PC-3 (cell line): ENCODE measurements around the gene PLVAP. TPM values are rescaled to one million over a fixed set of nuclear protein-coding genes. Genes with fewer than 3 reads are reported as not detected.
A peak's percentile ranks its signal among the peaks of the same experiment; 100 is the strongest.

ENCODE experiments used
- ATAC-seq: fragments of 200-7000 bp; cut with Tn5 transposase; 2 replicates; pipeline ENCODE4 v1.9.1; 2020; ENCODE audit warnings: mild to moderate bottlenecking, moderate library complexity
- BruUV-seq: library from RNA; stranded (reverse); fragments of 400-500 nt; replicated peaks from 2 replicates; lab custom pipeline; 2021; lab: Mats Ljungman, UMichigan
- CTCF ChIA-PET: fragments of 300-600 bp; sonication (Branson Sonifier 250); formaldehyde crosslinking; loops from one replicate; lab custom pipeline; 2022; ENCODE audit warnings: antibody characterized with exemption; lab: Charles Lee
- POLR2A ChIA-PET: fragments of 300-600 bp; sonication (Branson Sonifier 250); formaldehyde crosslinking; loops from one replicate; lab custom pipeline; 2022; ENCODE audit warnings: antibody characterized with exemption; ENCODE audit not compliant: unreplicated experiment; lab: Charles Lee
- DNase-seq: peaks from one replicate; pipeline ENCODE4 v3.0.0-alpha.2; 2015
- H2AFZ ChIP-seq: fragments of 300-600 bp; sonication (generic); 2 replicates; pipeline ENCODE4 v1.6.0; 2016; ENCODE audit warnings: antibody characterized with exemption, low read length
- H3F3A ChIP-seq: fragments of 300-600 bp; sonication (generic); one replicate; pipeline ENCODE4 v1.6.0; 2017; ENCODE audit warnings: antibody characterized with exemption, low read length, control low read depth, mild to moderate bottlenecking; ENCODE audit not compliant: unreplicated experiment
- H3K27ac ChIP-seq: fragments of 300-600 bp; sonication (generic); 2 replicates; pipeline ENCODE4 v1.5.1; 2016; ENCODE audit warnings: mild to moderate bottlenecking, low read length
- H3K27me3 ChIP-seq: fragments of 300-600 bp; sonication (generic); 2 replicates; pipeline ENCODE4 v1.6.1; 2016; ENCODE audit warnings: low read length, mixed read lengths
- H3K36me3 ChIP-seq: fragments of 300-600 bp; sonication (generic); 2 replicates; pipeline ENCODE4 v1.6.1; 2016; ENCODE audit warnings: low read depth, mixed run types, low read length, mixed read lengths
- H3K4me1 ChIP-seq: fragments of 300-600 bp; sonication (generic); 2 replicates; pipeline ENCODE4 v1.5.1; 2016; ENCODE audit warnings: low read length; ENCODE audit not compliant: insufficient read depth
- H3K4me2 ChIP-seq: fragments of 300-600 bp; sonication (generic); 2 replicates; pipeline ENCODE4 v1.6.0; 2016; ENCODE audit warnings: low read length
- H3K4me3 ChIP-seq: fragments of 300-600 bp; sonication (generic); 2 replicates; pipeline ENCODE4 v1.5.1; 2016; ENCODE audit warnings: mild to moderate bottlenecking, low read length, mixed read lengths
- H3K79me2 ChIP-seq: fragments of 300-600 bp; sonication (generic); 2 replicates; pipeline ENCODE4 v1.6.1; 2017; ENCODE audit warnings: low read length, mixed read lengths
- H3K9ac ChIP-seq: fragments of 300-600 bp; sonication (generic); 2 replicates; pipeline ENCODE4 v1.6.0; 2016; ENCODE audit warnings: mild to moderate bottlenecking, low read length
- H3K9me2 ChIP-seq: fragments of 300-600 bp; sonication (generic); replicated peaks from 2 replicates; pipeline ENCODE4 v1.6.1; 2016; ENCODE audit warnings: mixed run types, low read length, mixed read lengths
- H3K9me3 ChIP-seq: fragments of 300-600 bp; sonication (generic); 2 replicates; pipeline ENCODE4 v1.6.1; 2016; ENCODE audit warnings: low read length, mixed read lengths
- H4K20me1 ChIP-seq: fragments of 300-600 bp; sonication (generic); 2 replicates; pipeline ENCODE4 v1.6.1; 2016; ENCODE audit warnings: low read length, mixed read lengths
- EZH2 ChIP-seq: fragments of 300-600 bp; sonication (generic); IDR thresholded peaks from one replicate; pipeline ENCODE4 v1.6.1; 2017; ENCODE audit warnings: antibody characterized with exemption, mild to moderate bottlenecking, low read length; ENCODE audit not compliant: unreplicated experiment
- EZH2phosphoT487 ChIP-seq: fragments of 300-600 bp; sonication (generic); IDR thresholded peaks from 2 replicates; pipeline ENCODE4 v1.6.1; 2018; ENCODE audit warnings: mild to moderate bottlenecking, antibody characterized with exemption, low read length, borderline replicate concordance
- intact Hi-C: fragments of 100-400 bp; cut with micrococcal nuclease; formaldehyde crosslinking; loops from 2 replicates; pipeline ENCODE4 v1.9.0; 2023
- total RNA-seq: library from RNA; depleted of rRNA; stranded (reverse); fragments of >200 nt; gene quantifications from 2 replicates; pipeline ENCODE4 v1.2.3, GENCODE V29; 2014
- TF ChIP-seq, protein P1 (sequence below): fragments of 300-600 bp; sonication (generic); conservative IDR thresholded peaks from 2 replicates; pipeline ENCODE4 v1.5.1; 2017; ENCODE audit warnings: antibody characterized with exemption, low read depth, mild to moderate bottlenecking, low read length

The PLVAP gene
- total RNA-seq, 1 experiment from 2014 or later: not detected

DNA sequence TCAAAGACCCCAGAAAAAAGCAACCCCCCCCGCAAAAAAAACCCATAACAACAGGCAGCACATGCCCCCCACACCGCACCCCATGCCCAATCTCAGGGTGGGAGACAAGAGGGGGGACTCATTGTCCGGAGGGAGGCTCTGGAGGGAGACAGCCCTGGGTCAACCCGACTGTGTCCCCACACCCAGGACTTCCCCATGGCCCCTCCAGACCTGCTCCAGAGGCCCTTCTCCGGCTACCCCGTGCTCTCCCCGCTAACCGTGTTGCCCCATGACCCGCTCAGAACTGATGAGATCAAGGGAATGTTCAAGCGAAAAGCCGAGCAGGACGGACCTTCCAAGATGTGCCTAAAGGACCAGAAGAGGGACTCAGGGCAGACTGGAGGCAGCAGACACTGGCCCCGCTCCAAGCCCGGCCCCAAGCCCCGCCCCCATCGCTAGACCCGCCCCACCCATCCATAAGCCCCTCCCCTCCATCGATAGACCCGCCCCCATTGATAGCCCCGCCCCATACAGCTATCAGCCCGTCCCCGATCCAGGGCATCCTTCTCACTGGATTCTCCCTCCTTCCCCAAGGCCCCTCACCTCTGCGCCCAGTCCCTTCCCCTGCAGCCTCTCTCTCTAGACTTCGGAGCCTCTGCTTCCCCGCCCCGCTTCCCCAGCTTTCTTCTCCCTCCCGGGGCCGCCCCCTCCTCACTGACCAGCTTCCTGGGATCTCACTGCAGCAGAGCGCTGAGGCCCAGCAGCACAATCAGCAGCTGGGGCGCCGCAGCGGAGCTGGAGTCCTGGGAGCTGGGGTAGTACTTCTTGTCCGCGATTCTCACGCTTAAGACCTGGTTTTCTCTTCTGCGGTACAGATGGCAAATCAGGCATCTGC, 26.1 kb upstream of the PLVAP start:
- no peaks in the 10 kb centered on the region for H3K9me2 ChIP-seq
- H3K9me3 ChIP-seq: no peaks in the 10 kb centered on the region
- no peaks in the 10 kb centered on the region for H3F3A ChIP-seq
- no peak overlapping the region for H3K27ac ChIP-seq
- no peaks in the 10 kb centered on the region for H3K4me1 ChIP-seq
- no peak for DNase-seq
- H3K79me2 ChIP-seq: no peaks in the 10 kb centered on the region
- TF ChIP-seq, protein P1, sequence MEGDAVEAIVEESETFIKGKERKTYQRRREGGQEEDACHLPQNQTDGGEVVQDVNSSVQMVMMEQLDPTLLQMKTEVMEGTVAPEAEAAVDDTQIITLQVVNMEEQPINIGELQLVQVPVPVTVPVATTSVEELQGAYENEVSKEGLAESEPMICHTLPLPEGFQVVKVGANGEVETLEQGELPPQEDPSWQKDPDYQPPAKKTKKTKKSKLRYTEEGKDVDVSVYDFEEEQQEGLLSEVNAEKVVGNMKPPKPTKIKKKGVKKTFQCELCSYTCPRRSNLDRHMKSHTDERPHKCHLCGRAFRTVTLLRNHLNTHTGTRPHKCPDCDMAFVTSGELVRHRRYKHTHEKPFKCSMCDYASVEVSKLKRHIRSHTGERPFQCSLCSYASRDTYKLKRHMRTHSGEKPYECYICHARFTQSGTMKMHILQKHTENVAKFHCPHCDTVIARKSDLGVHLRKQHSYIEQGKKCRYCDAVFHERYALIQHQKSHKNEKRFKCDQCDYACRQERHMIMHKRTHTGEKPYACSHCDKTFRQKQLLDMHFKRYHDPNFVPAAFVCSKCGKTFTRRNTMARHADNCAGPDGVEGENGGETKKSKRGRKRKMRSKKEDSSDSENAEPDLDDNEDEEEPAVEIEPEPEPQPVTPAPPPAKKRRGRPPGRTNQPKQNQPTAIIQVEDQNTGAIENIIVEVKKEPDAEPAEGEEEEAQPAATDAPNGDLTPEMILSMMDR: no peak
- TF ChIP-seq EZH2 (no peak), EZH2phosphoT487 (no peak)
- intact Hi-C loops: no loop called here
- ChIA-PET POLR2A (interaction anchor here (0.5 kb wide), 1 partner anchor 44 kb away, joined by 4 read pairs; no protein-coding TSS in a partner anchor), CTCF (no interaction called here)
- H4K20me1 ChIP-seq: no peaks in the 10 kb centered on the region
- H3K4me3 ChIP-seq: no peak overlapping the region
- no peaks in the 10 kb centered on the region for H3K27me3 ChIP-seq
- no peaks in the 10 kb centered on the region for H3K36me3 ChIP-seq
- no peak overlapping the region for H3K9ac ChIP-seq
- H2AFZ ChIP-seq: no peak overlapping the region
- H3K4me2 ChIP-seq: no peak overlapping the region
- ATAC-seq: no peak
- BruUV-seq: TSS peak; percentile 7

DNA sequence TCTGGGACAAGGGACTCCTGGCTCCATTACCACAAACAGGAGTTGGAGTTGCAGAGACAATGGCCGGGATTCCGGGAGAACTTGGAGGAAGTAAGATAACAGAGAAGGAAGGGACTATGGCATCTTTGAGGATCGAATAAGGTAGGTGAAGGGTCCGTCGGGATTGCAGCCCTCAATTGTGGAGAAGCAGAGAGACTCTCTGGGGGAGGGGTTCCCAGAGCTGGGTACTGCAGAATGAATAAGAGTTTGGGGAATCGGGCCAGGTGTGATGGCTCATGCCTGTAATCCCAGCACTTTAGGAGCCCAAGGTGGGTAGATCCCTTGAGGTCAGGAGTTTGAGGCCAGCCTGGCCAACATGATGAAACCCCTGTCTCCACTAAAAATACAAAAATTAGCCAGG, 24.5 kb upstream of the PLVAP start:
- TF ChIP-seq, protein P1: no peak
- TF ChIP-seq EZH2phosphoT487: no peak
- no peak for TF ChIP-seq EZH2
- H3K4me2 ChIP-seq: no peak overlapping the region
- no peaks in the 10 kb centered on the region for H3F3A ChIP-seq
- H3K4me1 ChIP-seq: no peaks in the 10 kb centered on the region
- H3K9me2 ChIP-seq: no peaks in the 10 kb centered on the region
- DNase-seq (no peak), ATAC-seq (no peak)
- H3K36me3 ChIP-seq: no peaks in the 10 kb centered on the region
- H2AFZ ChIP-seq: no peak overlapping the region
- ChIA-PET CTCF (no interaction called here), POLR2A (no interaction called here)
- intact Hi-C loops: no loop called here
- H3K27ac ChIP-seq: no peak overlapping the region
- no peaks in the 10 kb centered on the region for H3K79me2 ChIP-seq
- no peaks in the 10 kb centered on the region for H3K9me3 ChIP-seq
- no peak overlapping the region for H3K9ac ChIP-seq
- H4K20me1 ChIP-seq: no peaks in the 10 kb centered on the region
- no TSS peak for BruUV-seq
- no peak overlapping the region for H3K4me3 ChIP-seq
- H3K27me3 ChIP-seq: no peaks in the 10 kb centered on the region
